Measurements from ENCODE around the gene VWF.

The VWF gene

DNA sequence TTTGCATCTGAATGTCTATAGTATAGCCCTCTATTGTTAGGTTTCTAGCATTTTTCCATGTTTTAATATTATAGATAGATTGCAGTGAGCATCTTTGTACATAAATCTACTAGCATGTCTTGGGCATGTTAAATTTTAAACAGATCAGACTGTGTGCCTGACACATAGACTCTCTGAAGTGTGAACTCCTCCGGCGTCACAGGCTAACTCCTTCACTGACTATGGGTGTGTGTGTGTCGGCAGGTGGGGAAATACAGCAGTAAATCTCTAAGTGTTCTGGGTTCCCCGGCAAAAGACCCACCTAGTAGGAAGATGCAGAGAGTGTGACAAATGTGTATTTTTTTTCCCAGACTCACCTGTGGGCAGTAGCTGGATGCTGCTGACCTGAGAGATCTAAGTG, 2.3 kb downstream of the VWF start:
- H3K9me3 ChIP-seq (ENCODE audit: control insufficient read depth, low read length) = no peaks in the 10 kb centered on the region
- H3K36me3 ChIP-seq (ENCODE audit: control insufficient read depth, insufficient read depth, low read length) = no peaks in the 10 kb centered on the region
- H3K4me1 ChIP-seq (ENCODE audit: control insufficient read depth, insufficient read depth, low read length, poor library complexity, severe bottlenecking) = no peaks in the 10 kb centered on the region
- H3K4me3 ChIP-seq (ENCODE audit: insufficient read depth, low read depth, low read length, poor library complexity, severe bottlenecking) = no peak overlapping the region
- DNase-seq = no peak
- H3K27me3 ChIP-seq (replicated peaks; ENCODE audit: control insufficient read depth, insufficient read depth, low read length, poor library complexity, severe bottlenecking) = no peaks in the 10 kb centered on the region
- H3K27ac ChIP-seq (ENCODE audit: insufficient read depth, low read length, poor library complexity, severe bottlenecking) = no peak overlapping the region

DNA sequence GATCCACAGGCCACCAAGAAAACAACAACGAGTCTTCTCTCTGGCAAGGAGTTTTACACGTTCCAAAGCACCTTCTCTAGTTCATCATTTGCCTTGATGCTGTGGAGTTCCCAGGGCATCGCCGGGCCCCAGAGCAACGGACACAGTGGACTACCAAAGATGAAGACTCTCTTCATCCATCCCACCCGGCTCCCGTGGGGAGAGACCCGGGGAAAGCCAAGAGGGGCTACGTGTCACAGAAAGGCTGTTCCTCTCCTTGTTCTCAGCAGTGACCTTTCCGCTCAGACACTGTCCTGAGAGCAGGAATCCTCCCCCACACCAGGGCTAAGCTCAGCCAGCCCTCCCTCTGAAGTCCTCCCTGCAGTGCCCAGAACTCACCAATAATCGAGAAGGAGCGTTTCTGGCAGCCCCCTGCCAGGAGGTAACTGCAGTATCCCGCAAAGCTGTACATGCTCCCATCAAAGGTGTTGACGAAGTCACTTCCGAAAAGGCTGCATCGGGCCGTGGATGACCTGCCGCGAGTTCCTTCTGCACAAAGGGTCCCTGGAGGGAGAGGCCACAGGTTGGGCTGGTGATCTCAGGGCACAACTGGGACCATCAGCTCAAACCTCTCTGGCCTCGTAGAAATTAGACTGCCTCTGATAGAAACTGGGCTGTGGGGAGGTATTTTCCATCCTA, 3.5 kb downstream of the VWF start:
- DNase-seq = no peak
- H3K9me3 ChIP-seq (ENCODE audit: control insufficient read depth, low read length) = no peaks in the 10 kb centered on the region
- H3K4me1 ChIP-seq (ENCODE audit: control insufficient read depth, insufficient read depth, low read length, poor library complexity, severe bottlenecking) = no peaks in the 10 kb centered on the region

DNA sequence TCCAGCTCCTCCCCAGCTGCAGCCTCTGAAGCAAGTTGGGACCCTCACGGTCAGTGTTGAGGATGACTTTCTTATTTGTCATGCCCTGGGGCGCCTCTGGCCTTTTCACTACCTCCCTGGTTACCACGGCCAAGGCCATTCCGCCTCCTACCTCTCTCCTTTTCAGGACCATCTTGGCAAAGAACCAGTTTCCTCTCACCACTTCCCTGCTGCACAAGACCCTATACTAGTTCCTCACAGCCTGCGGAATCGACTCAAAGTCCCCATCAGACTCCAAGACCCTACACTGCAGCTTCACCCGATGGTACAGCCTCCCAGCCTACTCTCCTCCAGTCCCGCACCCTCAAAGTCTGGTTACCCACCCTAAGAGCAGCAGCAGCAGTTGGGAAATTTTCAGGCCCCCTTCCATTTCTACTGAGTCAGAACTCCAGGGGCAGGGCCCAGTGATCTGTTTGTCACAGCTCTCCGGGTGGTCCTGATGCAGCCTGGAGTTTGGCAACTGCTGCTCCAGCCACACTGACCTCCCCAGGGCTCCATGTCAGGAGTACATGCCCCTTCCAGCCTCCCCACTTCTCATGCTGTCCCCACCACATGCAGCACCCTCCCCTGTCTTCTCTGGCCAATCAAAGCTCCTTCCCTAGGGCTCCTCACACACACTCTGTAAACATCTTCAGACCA, 5.4 kb downstream of the VWF start:
- no peak overlapping the region for H3K27ac ChIP-seq (ENCODE audit: insufficient read depth, low read length, poor library complexity, severe bottlenecking)
- no peaks in the 10 kb centered on the region for H3K27me3 ChIP-seq (replicated peaks; ENCODE audit: control insufficient read depth, insufficient read depth, low read length, poor library complexity, severe bottlenecking)
- no peaks in the 10 kb centered on the region for H3K4me1 ChIP-seq (ENCODE audit: control insufficient read depth, insufficient read depth, low read length, poor library complexity, severe bottlenecking)
- H3K36me3 ChIP-seq (ENCODE audit: control insufficient read depth, insufficient read depth, low read length) = no peaks in the 10 kb centered on the region
- no peak overlapping the region for H3K4me3 ChIP-seq (ENCODE audit: insufficient read depth, low read depth, low read length, poor library complexity, severe bottlenecking)
- no peaks in the 10 kb centered on the region for H3K9me3 ChIP-seq (ENCODE audit: control insufficient read depth, low read length)
- DNase-seq = no peak

More for the DNA sequence above, 3.5 kb downstream of the VWF start:
- Histone ChIP-seq H3K27ac (ENCODE audit: insufficient read depth, low read length, poor library complexity, severe bottlenecking) (no peak overlapping the region), H3K36me3 (ENCODE audit: control insufficient read depth, insufficient read depth, low read length) (no peaks in the 10 kb centered on the region), H3K27me3 (replicated peaks; ENCODE audit: control insufficient read depth, insufficient read depth, low read length, poor library complexity, severe bottlenecking) (no peaks in the 10 kb centered on the region), H3K4me3 (ENCODE audit: insufficient read depth, low read depth, low read length, poor library complexity, severe bottlenecking) (no peak overlapping the region)

DNA sequence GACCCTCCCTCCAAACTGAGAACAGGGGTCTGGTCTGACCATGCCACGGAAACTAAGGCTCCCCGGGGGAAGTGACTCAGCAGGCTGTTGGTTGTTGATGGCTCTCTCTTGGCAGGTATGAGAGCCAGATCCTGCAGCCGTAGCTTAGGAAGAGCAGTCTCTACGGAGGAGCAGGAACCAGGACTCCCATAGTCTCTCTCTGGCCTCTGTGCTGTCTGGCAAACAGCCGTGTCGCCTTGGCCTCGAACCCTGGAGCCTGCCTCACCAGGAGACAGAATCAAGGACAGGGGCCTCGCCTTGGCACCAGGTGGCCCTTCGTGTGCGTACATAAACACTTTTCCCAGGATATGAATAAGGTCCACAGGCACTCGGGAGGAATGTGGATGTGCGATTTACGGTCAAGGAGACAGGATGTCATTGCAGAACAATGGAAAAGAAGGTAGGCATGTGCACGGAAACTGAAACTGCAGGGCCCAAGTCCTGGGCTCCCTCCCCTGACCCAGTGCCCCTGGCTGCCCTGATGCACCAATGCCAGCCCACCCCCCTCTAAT, 7.9 kb downstream of the VWF start:
- H3K4me3 ChIP-seq (ENCODE audit: insufficient read depth, low read depth, low read length, poor library complexity, severe bottlenecking) = no peak overlapping the region
- no peak overlapping the region for H3K27ac ChIP-seq (ENCODE audit: insufficient read depth, low read length, poor library complexity, severe bottlenecking)
- H3K9me3 ChIP-seq (ENCODE audit: control insufficient read depth, low read length) = no peaks in the 10 kb centered on the region
- no peaks in the 10 kb centered on the region for H3K4me1 ChIP-seq (ENCODE audit: control insufficient read depth, insufficient read depth, low read length, poor library complexity, severe bottlenecking)
- DNase-seq = no peak
- no peaks in the 10 kb centered on the region for H3K36me3 ChIP-seq (ENCODE audit: control insufficient read depth, insufficient read depth, low read length)
- peaks cover 2% of the 10 kb centered on the region for H3K27me3 ChIP-seq (replicated peaks; ENCODE audit: control insufficient read depth, insufficient read depth, low read length, poor library complexity, severe bottlenecking)

DNA sequence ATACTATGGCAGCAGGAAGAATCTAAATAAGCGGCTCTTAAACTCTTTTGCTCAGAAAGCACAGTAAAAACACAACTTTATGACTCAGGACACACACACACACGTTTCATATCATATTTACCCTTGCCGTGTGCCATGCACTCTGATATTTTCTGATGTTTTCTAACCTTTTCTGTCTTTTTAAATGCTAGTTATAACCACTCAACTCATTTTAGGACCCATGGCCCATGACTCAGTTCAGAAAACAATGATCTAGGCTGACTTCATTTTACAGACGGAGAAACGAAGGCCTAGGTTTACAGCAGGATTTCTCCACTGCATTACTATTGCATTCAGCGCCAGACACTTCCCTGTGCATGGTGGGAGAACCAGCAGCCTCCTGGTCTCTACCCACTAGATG, 9.1 kb downstream of the VWF start:
- Histone ChIP-seq H3K36me3 (ENCODE audit: control insufficient read depth, insufficient read depth, low read length) (no peaks in the 10 kb centered on the region), H3K27ac (ENCODE audit: insufficient read depth, low read length, poor library complexity, severe bottlenecking) (no peak overlapping the region), H3K4me3 (ENCODE audit: insufficient read depth, low read depth, low read length, poor library complexity, severe bottlenecking) (no peak overlapping the region), H3K4me1 (ENCODE audit: control insufficient read depth, insufficient read depth, low read length, poor library complexity, severe bottlenecking) (no peaks in the 10 kb centered on the region), H3K27me3 (replicated peaks; ENCODE audit: control insufficient read depth, insufficient read depth, low read length, poor library complexity, severe bottlenecking) (peaks cover 2% of the 10 kb centered on the region), H3K9me3 (ENCODE audit: control insufficient read depth, low read length) (no peaks in the 10 kb centered on the region)
- no peak for DNase-seq

DNA sequence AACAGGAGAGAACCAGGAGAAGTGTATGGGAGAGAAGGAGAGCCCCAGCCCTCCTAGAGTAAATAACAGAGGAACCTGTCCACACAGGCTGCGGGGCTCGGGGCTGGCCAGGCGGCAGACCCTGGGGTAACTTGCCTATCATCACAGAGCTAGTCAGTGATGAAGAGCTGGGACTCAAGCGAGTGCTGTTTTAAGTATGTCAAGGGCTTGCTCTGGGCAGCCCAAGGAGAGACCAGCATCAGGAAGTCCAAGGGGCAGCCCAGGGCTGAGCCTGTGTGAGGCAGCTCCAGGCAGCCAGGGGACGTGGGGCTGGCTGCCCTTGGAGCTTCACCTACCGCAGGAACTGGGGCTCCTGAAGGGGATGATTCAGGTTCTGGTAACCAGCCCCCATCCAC, 10.0 kb downstream of the VWF start:
- Histone ChIP-seq H3K36me3 (ENCODE audit: control insufficient read depth, insufficient read depth, low read length) (no peaks in the 10 kb centered on the region), H3K27ac (ENCODE audit: insufficient read depth, low read length, poor library complexity, severe bottlenecking) (no peak overlapping the region), H3K4me3 (ENCODE audit: insufficient read depth, low read depth, low read length, poor library complexity, severe bottlenecking) (no peak overlapping the region), H3K27me3 (replicated peaks; ENCODE audit: control insufficient read depth, insufficient read depth, low read length, poor library complexity, severe bottlenecking) (peaks cover 2% of the 10 kb centered on the region), H3K9me3 (ENCODE audit: control insufficient read depth, low read length) (no peaks in the 10 kb centered on the region), H3K4me1 (ENCODE audit: control insufficient read depth, insufficient read depth, low read length, poor library complexity, severe bottlenecking) (no peaks in the 10 kb centered on the region)
- no peak for DNase-seq

DNA sequence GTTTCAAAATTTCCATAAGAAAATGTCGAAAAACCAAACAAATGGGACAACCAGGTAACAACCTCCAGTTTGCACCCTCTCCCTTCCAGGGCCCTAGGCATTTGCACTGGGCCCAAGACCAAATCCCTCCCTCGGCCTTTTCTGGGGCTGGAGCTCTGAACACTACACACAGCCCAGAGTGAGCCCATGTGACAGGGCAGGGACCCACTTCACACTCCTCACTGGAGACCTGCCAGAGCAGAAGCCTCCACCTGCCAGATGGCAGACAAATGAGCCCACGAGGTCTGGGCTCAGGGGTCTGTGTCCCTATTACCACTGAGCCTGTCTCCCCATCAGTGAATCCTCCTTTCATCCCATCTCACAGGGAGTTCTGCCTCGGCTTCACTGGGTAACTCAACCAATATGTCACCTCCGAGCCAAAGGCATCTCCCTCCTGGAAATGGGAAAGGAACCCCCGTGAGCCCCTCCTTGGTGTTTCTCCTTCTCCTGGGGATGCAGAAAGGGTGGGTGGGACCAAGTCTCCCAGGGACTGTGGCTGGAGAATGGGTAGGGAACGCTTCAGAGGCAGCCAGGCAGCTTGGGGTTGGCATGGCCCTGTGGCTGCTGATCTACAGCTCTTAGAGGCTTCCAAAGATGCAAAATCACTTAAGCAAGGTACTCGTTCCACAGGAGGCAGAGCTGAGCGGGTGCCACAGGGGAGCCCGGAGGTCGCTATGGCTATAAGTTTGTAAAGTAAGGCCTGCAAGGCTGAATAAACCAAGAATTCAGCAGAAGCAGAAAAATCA, 10.6 kb downstream of the VWF start:
- Histone ChIP-seq H3K27me3 (replicated peaks; ENCODE audit: control insufficient read depth, insufficient read depth, low read length, poor library complexity, severe bottlenecking) (peaks cover 2% of the 10 kb centered on the region), H3K27ac (ENCODE audit: insufficient read depth, low read length, poor library complexity, severe bottlenecking) (no peak overlapping the region), H3K36me3 (ENCODE audit: control insufficient read depth, insufficient read depth, low read length) (no peaks in the 10 kb centered on the region), H3K9me3 (ENCODE audit: control insufficient read depth, low read length) (no peaks in the 10 kb centered on the region), H3K4me1 (ENCODE audit: control insufficient read depth, insufficient read depth, low read length, poor library complexity, severe bottlenecking) (no peaks in the 10 kb centered on the region), H3K4me3 (ENCODE audit: insufficient read depth, low read depth, low read length, poor library complexity, severe bottlenecking) (no peak overlapping the region)
- no peak for DNase-seq

DNA sequence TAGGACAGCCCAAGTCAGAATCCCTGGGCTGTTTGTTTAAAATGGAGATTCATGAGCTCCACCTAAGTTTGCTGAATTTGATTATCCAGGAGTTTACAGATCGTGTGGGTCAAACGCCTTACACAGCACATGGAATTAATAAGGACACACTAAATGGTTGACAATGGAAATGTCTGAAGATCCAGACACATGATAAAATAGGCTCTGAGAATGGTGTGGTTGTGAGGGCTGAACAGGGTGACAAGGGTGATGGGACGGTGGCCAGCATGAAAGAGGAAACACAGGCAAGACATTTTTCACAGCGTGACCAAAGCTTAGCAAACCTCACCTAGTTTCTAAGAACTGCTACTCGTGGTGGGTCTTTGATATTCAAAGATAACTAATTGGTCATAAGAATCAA, 12.5 kb downstream of the VWF start:
- no peak overlapping the region for H3K27ac ChIP-seq (ENCODE audit: insufficient read depth, low read length, poor library complexity, severe bottlenecking)
- no peaks in the 10 kb centered on the region for H3K9me3 ChIP-seq (ENCODE audit: control insufficient read depth, low read length)
- H3K4me1 ChIP-seq (ENCODE audit: control insufficient read depth, insufficient read depth, low read length, poor library complexity, severe bottlenecking) = no peaks in the 10 kb centered on the region
- H3K36me3 ChIP-seq (ENCODE audit: control insufficient read depth, insufficient read depth, low read length) = no peaks in the 10 kb centered on the region
- no peak for DNase-seq
- H3K27me3 ChIP-seq (replicated peaks; ENCODE audit: control insufficient read depth, insufficient read depth, low read length, poor library complexity, severe bottlenecking) = peaks cover 2% of the 10 kb centered on the region
- H3K4me3 ChIP-seq (ENCODE audit: insufficient read depth, low read depth, low read length, poor library complexity, severe bottlenecking) = no peak overlapping the region

DNA sequence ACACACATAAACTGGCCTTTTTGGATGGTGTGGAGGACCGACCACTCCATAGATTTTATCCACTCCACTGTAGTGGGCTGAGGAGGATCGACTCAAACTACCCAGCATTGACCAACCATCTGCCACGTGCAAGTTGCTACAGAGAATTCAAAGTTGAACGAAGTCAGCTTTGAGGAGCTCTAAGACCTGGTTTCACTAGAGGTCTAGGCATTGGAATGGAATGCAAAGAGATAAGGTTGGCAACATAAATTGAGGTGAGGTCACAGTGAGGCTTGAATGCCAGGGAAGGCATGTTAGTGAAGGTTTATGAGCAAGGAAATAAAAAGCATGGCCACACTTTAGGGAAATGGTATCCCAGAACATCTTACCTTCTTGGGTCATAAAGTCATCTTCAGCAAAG, 14.5 kb downstream of the VWF start:
- Histone ChIP-seq H3K27me3 (replicated peaks; ENCODE audit: control insufficient read depth, insufficient read depth, low read length, poor library complexity, severe bottlenecking) (peaks cover 2% of the 10 kb centered on the region), H3K4me1 (ENCODE audit: control insufficient read depth, insufficient read depth, low read length, poor library complexity, severe bottlenecking) (no peaks in the 10 kb centered on the region), H3K9me3 (ENCODE audit: control insufficient read depth, low read length) (no peaks in the 10 kb centered on the region), H3K36me3 (ENCODE audit: control insufficient read depth, insufficient read depth, low read length) (no peaks in the 10 kb centered on the region), H3K27ac (ENCODE audit: insufficient read depth, low read length, poor library complexity, severe bottlenecking) (no peak overlapping the region), H3K4me3 (ENCODE audit: insufficient read depth, low read depth, low read length, poor library complexity, severe bottlenecking) (no peak overlapping the region)
- DNase-seq = no peak

DNA sequence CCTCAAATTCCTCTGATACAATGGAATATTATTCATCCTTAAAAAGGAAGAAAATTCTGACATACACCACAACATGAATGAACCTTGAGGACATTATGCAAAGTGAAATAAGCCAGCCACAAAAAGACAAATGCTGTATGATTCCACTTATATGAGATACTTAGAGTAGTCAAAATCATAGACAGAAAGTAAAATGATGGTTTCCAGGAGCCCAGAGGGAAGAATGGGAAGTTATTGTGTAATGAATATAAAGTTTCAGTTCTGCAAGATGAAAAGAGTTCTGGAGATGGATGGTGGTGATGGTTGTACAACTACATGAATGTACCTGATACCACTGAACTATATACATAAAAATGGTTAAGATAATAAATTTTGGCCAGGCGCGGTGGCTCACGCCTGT, 18.3 kb downstream of the VWF start:
- Histone ChIP-seq H3K9me3 (ENCODE audit: control insufficient read depth, low read length) (no peaks in the 10 kb centered on the region), H3K27me3 (replicated peaks; ENCODE audit: control insufficient read depth, insufficient read depth, low read length, poor library complexity, severe bottlenecking) (no peaks in the 10 kb centered on the region), H3K4me3 (ENCODE audit: insufficient read depth, low read depth, low read length, poor library complexity, severe bottlenecking) (no peak overlapping the region), H3K36me3 (ENCODE audit: control insufficient read depth, insufficient read depth, low read length) (no peaks in the 10 kb centered on the region), H3K4me1 (ENCODE audit: control insufficient read depth, insufficient read depth, low read length, poor library complexity, severe bottlenecking) (no peaks in the 10 kb centered on the region), H3K27ac (ENCODE audit: insufficient read depth, low read length, poor library complexity, severe bottlenecking) (no peak overlapping the region)
- no peak for DNase-seq
